GM18520 (cell line): Measurements from ENCODE around the gene SNCB.

ENCODE experiments used
- ATAC-seq: cut with Tn5 transposase; IDR thresholded peaks from one replicate; pipeline ENCODE4 v1.9.1; 2021; ENCODE audit not compliant: unreplicated experiment

SNCB gene

GRCh38 chr5:176660860-176661641 is 30.7 kb upstream of the SNCB start:
- ATAC-seq, result peak; percentile 63

GRCh38 chr5:176660530-176660859 is 30.2 kb upstream of the SNCB start:
- no peak for ATAC-seq

GRCh38 chr5:176659860-176660461 is 29.6 kb upstream of the SNCB start:
- no peak for ATAC-seq

DNA sequence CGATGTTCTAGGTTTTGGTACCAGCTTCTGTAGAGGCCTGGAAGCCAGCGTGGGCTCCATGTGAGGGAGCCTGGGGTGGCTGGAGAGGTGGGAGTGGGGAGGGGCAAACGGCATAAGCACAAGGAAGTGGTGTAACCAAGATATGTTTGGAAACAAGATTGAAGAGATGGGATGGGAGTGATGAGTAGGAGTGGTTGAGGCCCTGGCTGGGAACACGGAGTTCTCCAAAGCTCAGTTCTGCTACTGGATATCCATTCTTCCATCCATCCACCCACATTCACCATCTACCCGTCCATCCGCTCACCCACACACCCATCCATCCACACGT is 29.1 kb upstream of the SNCB start:
- no peak for ATAC-seq

DNA sequence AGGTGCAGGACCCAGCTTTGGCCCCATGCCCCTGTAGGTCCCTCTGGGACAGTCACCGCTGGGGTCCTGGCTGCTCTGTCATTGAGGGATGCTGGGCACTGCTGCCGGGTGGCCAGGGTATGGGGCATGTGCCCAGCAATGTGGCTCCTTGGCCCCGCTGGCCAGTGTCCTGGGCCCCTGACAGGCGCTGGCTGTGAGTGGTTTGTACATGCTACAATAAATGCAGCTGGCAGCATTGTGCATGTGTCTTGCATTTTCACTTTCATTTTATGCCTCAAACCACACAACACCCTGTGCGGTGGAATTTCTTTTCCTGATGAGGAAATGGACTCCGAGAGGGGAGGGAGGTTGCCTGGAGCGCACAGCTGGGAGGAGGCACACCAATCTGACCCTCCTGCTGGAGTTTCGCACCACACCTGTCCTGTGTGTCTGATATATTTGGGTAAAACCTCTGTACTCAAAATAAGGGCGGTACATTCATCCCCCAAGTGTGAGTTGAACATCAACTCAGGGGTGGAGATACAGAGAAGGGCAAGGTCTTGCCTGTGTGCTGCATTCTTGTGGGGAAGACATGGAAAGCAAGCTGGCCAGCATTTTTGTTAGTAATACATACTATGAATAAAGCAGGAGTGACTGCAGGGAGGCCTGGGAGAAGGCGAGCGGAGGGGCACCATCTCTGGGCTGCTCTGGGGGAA is 28.6 kb upstream of the SNCB start:
- no peak for ATAC-seq

DNA sequence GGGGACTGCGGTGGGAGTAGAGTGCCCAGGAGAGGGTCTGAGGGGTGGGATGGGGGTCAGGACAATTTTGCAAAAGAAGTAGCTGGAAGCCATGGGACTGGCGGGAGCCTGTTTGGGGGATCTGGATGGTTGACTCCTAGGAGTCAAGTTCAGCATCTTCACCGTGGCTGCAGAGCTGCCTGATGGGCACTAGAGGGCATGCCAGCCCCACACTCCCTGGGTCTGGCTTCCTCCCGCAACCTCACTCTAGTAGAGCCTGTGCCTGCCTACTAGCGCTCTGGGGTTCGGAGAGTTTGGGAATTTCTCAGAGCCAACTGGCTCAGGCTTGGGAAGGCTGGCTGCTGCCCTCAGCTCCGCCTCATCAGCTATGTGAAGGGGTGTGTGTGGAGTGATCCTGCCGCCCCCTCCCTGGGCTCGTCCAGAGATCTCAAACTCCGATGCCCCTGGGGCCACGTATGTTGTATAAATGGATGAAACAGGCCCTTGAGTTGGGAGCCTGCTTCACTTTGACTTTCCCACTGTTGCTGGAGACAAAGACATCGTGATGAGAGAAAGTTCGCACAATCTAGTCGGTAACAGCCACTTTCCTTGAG is 27.8 kb upstream of the SNCB start:
- ATAC-seq, result no peak

DNA sequence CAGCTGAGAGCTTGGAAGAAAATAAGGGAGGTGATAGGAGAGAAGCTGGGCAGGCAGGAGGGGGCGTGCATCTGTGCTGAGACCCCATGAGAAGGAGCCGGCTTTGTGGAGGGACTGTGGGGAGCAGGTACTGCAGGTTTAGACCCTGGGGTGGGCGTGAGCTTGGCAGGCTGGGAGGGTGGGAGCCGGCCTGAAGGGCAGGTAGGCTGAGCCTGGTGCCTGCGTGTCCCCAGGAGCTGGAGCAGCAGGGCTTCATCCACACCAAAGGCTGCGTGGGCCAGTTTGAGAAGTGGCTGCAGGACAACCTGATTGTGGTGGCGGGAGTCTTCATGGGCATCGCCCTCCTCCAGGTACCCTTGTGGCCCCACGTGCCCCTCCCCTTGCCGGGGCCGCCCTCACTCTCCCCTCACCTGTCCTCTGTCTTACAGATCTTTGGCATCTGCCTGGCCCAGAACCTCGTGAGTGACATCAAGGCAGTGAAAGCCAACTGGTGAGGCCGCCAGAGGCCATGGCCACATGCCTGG is 26.2 kb upstream of the SNCB start:
- no peak for ATAC-seq

GRCh38 chr5:176654856-176655255 is 24.5 kb upstream of the SNCB start:
- no peak for ATAC-seq

DNA sequence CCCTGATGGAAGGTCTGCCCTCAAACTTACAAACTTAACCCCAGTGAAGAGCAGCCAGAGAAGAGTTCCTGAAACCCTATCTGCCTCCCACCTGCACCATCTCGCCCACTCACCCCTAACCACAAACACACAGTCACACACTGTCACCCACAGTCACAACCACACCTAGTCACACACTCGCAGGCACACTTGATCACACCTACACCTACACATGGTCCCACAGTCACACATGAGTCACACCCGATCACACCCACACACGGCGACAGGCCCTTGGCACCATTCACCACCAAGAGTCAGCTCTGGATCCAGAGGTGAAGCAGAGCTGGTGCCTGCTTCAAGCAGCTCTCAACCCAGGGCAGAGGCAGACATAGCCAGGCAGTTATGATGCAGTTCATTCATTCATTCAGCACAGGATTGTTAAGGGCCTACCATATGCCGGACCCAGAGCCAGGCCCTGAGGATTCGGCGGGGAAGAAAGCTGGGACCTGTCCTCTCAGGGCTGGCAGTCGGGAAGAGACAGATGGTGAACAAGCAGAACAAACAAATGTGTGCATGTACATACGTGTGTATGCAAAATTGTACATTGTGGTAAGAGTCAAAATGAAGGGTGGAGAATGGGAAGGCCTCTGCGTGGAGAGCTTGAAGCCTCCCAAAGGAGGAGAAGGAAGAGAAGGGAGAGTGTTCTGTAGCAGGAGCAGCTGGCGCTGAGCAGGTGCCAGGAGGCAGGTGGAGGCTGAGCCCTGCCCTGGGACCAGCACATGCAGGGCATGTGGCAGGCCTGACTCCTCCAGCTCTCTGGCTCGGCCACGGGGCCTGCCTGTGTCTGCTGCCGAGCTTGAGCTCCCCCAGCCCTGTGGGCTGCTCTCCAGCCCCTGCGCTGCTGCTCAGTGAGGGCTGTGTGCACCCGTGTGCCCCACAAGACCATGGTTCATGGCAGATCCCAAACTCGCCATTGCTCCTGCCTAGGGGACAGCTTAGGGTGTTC is 23.4 kb upstream of the SNCB start:
- ATAC-seq, result no peak

DNA sequence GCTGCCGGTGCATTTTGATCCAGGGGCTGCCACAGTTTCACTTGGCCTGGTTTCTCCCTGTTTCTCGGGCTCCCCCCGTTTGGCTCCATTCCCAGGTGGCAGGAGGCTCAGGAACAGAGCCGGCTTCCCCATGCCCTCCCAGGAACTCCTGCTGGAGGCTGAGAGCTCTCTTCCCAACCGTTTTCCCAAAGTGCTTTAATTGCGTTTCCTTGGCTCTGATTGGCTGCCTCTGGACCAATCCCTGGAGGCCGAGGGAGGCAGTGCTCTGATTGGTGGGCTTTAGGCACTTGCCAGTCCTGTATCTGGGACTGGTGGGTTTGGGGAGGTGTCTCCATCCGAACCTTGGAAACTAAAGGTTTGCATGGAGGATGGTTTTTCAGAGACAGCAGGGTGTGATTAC is 21.8 kb upstream of the SNCB start:
- no peak for ATAC-seq

DNA sequence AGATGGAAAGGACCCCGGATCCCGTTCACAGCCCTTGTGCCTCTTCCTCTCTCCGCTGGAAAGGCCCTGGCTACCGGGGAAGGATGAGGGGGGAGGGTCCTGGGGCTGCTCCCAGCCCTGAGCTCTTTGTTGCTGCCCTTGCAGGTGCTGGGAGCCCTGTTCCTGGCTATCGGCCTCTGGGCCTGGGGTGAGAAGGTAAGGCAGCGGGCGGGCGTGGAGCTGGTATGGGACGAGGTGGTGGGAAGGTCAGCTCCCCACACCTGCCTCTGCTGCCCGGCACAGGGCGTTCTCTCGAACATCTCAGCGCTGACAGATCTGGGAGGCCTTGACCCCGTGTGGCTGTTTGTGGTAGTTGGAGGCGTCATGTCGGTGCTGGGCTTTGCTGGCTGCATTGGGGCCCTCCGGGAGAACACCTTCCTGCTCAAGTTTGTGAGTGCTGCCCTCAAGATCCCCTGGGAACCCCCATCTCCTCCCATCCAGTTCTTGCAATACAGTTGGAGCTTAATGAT is 21.2 kb upstream of the SNCB start:
- ATAC-seq, result no peak

DNA sequence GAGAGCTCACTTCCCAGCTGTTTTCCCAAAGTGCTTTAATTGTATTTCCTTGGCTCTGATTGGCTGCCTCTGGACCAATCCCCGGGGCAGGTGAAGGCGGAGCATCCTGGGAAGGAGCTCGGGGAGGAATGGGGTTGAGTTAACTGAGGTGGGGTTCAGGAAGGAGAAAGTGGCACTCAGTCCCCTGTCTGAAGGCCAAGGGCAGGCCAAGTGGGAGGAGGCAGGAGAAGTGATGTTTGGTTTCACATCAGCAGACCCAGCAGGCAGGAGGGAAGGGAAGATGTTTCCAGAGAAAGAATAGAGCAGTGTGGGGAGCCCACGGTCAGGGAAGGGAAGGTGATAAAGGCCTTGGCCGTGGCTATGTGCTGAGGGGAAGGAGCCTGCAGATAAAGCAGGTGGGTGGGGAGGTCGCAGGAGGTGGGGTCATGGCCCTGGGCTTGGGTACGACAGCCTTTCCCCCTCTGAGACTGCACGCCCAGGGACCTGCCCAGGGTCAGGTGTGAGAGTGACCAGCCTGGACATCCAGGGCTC is 20.1 kb upstream of the SNCB start:
- ATAC-seq, result no peak

- no peak for ATAC-seq
These were observed 18.3 kb upstream of the SNCB start for GRCh38 chr5:176648474-176649194.

GRCh38 chr5:176647843-176648473 is 17.6 kb upstream of the SNCB start:
- ATAC-seq, result no peak

GRCh38 chr5:176647030-176647842 is 16.9 kb upstream of the SNCB start, which contains the start of gene TSPAN17:
TSS of gene TSPAN17 (plus strand) at chr5:176647484. CDS start at chr5:176647616, 132 bp downstream.
- peak; percentile 83 for ATAC-seq

DNA sequence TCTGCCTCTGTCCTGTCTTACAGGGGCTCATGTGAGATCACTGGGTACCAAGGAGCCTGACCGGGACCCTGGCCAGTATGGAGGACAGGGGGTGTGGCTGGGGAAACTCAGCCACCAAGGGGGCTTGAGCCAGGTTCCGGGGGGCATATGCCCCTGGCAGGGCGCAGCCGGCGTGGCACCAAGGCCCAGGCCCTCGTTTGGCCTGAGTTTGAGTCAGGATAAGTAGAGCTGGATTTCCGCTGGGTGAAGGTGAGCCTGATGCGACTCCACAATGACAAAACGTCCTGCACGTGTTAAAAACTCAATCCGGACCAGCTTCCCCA is 16.3 kb upstream of the SNCB start:
- ATAC-seq, result peak; percentile 3

DNA sequence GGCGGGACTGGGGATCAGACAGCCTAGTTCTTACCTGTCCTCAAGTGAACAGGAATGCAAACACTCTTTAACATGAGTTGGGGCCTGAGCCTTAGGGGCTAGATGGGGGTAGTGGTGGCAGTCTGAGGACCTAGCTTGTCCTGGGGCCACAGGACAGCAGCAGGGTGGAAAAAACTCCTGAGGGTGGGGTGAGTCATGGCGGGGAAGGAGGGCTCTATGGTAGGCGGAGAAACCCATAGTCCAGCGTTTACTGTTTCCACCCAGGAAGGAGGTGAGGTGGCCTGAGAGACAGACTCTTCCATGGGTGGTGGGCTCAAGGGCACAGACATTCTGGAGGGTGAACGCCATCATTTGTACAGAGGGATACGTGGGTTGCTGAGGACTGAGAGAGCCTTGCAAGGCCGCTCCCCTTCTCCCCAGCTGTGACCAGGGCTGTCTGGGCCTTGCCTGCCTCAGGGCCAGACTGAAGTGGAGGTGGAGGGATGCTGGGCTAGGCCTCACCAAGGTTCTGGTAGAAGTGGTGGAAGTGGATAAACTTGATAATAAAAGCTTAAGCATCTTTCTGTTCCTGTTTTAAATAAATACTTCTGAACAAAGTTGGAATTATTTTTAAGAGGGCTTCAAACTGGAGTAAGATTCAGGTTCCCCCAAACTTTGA is 15.8 kb upstream of the SNCB start:
- no peak for ATAC-seq
